ENCODE data around the gene TLK2.
"Not testable (repeated sequence)": the region's sequence is repeated elsewhere in the genome, so short reads cannot be mapped to it uniquely, and the experiment has no call there.

Gene TLK2

DNA sequence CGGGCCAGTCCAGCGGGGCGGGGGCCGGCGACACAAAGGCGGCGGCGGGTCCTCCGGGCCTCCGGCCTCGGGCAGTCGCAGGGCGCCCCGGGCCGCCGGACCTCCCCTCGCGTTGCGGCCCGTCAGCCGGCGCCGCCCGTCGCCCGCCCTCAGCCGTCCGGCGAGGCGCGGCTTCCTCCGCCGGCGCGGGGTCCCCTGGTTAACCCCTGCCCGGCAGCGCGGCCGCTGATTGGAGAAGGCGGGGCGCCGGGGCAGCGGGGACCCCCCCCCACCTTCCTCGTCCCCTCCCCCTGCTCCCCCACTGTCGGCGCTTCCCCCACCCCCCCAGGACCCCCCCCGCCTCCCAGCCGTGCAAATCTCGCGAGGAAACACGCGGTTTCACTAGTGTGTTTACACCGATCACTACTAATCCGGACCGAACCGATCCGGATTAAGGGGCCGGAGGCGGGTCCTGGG lies at the start of gene TLK2:
Gene TLK2 (plus strand): TSS at position 402 of the 456 bp plus-strand sequence. CDS start 2,301 bp downstream, outside the sequence.
- H3K27ac ChIP-seq = peak within 1 kb of the TSS; percentile 82
- TF ChIP-seq, protein P1, sequence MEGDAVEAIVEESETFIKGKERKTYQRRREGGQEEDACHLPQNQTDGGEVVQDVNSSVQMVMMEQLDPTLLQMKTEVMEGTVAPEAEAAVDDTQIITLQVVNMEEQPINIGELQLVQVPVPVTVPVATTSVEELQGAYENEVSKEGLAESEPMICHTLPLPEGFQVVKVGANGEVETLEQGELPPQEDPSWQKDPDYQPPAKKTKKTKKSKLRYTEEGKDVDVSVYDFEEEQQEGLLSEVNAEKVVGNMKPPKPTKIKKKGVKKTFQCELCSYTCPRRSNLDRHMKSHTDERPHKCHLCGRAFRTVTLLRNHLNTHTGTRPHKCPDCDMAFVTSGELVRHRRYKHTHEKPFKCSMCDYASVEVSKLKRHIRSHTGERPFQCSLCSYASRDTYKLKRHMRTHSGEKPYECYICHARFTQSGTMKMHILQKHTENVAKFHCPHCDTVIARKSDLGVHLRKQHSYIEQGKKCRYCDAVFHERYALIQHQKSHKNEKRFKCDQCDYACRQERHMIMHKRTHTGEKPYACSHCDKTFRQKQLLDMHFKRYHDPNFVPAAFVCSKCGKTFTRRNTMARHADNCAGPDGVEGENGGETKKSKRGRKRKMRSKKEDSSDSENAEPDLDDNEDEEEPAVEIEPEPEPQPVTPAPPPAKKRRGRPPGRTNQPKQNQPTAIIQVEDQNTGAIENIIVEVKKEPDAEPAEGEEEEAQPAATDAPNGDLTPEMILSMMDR (conservative IDR thresholded peaks at IDR 0.05) = no peak

DNA sequence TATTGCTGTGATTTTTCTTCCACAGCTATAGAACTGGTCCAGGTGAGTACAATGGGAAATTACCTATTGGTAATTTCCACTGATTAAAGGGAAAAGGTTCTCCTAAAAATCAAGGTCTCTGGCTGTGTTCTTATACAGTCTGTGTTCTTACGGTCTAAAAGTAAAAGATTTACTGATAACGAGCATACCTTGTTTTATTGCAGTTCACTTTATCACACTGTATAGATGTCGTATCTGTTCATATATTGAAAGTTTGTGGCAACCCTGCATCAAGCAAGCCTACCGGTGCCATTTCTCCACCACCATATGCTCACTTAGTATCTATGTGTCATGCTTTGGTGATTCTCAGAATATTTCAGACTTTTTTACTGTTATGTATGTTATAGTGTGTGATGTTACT lies 43.4 kb upstream of the TLK2 start:
- H3K27ac ChIP-seq = not testable (repeated sequence)

DNA sequence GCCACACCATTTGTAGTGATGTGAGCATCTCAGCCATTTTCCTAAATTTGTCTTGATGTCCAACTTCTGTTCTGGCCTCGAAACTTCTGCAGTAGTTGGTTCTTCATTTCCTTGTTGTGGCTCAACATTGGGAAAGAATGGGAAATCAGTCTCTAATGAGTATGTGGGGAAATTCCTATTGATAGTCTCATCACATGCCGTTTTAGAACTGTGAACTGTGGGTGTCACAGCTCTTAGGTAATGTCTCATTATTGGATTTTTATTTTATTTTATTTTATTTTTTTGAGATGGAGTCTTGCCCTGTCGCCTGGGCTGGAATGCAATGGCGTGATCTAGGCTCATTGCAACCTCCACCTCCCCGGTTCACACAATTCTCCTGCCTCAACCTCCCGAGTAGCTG lies 37.4 kb upstream of the TLK2 start:
- H3K27ac ChIP-seq = not testable (repeated sequence)

DNA sequence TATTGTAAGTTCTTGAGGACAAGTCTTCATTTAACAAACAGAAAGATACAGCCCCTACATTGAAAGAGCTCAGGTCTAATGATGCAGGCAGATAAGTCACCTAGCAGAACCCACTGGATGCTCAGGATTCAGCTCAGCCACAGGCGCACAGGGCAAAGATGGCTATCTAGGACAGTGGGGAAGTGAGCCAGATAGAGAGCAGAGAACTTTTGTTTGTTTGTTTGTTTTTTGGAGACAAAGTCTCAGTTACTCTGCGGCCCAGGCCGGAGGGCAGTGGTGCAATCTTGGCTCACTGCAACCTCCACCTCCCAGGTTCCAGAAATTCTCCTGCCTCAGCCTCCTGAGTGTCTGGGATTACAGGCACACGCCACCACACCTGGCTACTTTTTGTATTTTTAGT lies 34.6 kb upstream of the TLK2 start:
- TF ChIP-seq, protein P1 (conservative IDR thresholded peaks at IDR 0.05) = no peak

DNA sequence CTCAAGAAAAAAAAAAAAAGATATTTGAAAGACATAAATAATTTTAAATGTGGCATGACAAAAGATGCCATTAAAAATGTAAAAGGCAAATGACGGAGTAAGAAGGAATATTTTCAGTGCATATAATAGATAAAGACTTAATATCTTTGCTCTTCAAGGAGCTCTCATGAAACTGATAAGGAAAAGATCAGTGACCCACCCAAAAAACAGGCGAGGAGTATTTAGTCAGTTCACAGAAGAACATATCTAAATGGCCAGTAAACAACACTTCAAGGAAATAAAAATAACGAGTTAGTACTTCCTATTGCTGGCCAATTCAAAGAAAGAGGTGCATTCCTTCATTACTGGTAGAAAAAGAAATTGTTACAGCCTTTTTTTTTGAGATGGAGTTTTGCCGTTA lies 32.8 kb upstream of the TLK2 start:
- H3K27ac ChIP-seq = not testable (repeated sequence)

More for the DNA sequence above, 34.6 kb upstream of the TLK2 start:
- no peak overlapping the region for H3K27ac ChIP-seq

DNA sequence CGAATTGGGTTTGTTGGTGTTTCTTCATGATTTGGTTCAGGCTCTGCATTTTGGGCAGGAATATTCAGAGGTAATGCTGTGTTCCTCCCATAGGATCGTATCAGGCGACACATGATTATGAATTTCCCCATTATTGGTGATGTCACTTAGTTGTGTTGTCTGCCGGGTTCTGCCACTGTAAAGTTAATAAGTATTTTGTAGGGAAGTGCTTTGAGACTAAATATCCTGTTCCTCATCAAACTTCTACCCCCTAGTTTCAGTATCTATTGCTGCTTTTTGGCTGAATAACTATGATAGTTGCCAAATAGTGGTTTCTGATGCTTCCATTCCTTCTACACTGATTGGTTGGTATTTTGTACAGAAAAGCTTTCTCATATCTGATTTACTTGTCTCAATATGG lies 26.4 kb upstream of the TLK2 start:
- H3K27ac ChIP-seq = not testable (repeated sequence)

DNA sequence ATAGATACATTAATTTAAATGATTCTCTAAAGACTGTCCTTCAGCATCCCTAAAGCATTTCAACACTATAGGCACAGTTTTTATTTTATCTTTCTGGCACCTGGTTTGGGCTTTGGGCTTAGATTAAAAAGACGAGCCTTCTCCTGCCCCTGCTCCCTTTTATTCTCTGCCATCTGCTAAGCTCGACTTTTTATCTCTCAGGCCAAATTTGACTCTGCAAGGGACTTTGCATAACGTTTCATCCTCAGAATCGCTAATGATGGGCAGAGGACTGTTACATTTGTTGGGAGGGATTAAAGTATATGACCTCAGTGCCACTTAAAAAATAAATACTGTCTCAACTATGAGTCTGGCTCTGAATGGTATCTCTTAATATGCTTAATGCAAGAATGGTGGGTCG lies 25.6 kb upstream of the TLK2 start:
- H3K27ac ChIP-seq = not testable (repeated sequence)

DNA sequence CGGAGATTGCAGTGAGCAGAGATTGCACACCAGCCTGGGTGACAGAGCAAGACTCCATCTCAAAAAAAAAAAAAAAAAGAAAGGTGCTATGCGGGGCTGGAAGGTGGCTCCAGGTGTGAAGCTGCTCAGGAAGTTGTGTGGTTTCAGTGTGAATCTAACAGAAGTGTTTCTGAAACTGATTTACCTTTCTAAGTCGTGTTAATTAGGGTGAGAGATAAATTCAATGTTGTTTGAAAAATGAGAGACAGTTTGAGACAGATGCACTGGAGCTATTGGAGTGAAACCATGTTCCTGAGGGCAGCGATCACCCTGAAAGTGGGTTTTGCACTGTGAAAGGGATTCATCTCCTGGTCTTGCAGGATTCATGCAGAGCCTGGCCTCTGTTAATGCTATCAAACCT lies 25.0 kb upstream of the TLK2 start:
- H3K27ac ChIP-seq = not testable (repeated sequence)

DNA sequence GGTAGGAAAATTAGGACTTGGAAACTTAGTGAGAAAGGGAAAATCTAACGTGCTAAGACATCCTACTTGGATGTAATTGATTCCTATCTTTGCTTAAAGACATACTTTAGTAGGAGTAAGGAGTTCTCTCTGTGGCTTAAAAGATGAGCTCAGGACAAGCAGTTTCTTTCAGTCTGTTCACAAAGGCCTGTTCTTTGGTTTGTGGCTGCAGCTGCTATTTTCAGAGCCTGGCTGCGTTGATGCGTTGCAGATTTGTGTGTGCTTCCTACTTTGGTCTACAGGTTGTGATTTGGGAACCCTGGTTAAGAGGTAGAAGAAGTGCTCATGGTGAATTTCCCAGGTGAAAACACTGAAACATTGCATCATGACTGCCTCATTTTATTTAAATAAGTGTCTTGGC lies 24.5 kb upstream of the TLK2 start:
- not testable (repeated sequence) for H3K27ac ChIP-seq

DNA sequence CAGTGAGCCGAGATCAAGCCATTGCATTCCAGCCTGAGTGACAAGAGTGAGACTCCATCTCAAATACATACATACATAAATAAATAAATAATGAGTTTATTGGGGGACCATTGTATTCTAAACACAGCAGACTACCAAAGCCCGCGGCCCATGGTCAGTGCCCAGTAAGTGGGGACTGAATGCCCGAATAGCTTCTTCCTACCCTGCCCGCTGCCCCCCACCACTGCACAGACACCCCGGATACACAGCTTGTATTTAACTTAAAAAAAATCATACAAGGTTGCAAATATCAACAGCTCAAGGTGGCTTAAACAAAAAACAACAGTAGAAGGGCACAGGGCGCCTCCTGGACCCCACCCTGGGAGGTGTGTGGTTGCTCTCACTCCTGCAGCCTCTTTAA lies 22.6 kb upstream of the TLK2 start:
- H3K27ac ChIP-seq = no peak overlapping the region
- TF ChIP-seq, protein P1 (conservative IDR thresholded peaks at IDR 0.05) = no peak

DNA sequence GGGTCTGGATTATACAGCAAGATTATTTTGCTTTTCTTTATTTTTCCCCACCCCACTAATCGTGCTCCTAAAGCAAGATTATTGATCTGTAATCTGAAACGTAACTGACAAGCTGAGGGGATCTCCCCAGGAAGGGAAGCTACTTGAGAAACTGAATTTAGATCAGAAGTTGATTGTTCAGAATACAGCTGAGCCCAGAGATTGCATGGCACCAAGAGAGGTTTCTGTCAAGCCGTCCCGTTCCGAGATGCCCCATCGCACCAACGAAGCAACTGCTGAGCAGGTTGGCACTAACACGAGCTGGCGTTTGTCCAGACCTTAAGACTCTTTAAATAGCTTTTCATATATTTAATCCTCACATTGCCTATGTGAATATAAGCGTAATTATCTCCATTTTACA lies 20.1 kb upstream of the TLK2 start:
- not testable (repeated sequence) for H3K27ac ChIP-seq

DNA sequence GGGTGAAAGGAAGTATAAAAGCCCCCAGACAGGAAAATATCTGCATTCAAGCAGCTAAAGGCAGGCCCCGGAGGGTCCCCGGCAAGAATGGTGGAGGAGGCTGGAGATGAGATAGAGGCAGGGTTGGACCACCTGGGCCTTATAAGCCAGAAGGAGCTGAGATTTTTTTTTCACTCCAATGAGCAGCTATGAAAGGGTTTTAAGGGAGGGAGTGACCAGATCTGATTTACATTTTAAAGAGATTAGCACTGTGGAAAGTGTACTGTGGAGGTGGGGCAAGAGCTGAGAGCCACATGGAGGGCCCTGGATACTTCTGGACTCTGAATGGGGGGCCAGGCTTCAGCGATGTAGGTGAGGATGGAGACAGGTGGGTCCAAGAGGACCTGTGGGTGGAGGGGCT lies 14.2 kb upstream of the TLK2 start:
- H3K27ac ChIP-seq = not testable (repeated sequence)

DNA sequence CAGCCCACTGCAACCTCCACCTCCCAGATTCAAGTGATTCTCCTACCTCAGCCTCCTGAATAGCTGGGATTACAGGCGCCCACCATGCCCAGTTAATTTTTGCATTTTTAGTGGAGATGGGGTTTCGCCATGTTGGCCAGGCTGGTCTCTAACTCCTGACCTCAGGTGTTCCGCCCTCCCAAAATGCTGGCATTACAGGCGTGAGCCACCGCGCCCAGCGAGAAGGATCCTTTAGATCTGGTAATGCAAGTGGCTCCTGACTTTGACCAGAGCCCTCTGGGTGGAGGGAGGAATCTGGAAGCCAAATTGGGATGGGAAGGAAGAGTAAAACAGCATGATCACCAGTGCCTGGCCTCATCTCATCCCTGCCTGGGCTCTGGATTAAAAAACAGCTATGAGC lies 13.4 kb upstream of the TLK2 start:
- H3K27ac ChIP-seq = not testable (repeated sequence)

DNA sequence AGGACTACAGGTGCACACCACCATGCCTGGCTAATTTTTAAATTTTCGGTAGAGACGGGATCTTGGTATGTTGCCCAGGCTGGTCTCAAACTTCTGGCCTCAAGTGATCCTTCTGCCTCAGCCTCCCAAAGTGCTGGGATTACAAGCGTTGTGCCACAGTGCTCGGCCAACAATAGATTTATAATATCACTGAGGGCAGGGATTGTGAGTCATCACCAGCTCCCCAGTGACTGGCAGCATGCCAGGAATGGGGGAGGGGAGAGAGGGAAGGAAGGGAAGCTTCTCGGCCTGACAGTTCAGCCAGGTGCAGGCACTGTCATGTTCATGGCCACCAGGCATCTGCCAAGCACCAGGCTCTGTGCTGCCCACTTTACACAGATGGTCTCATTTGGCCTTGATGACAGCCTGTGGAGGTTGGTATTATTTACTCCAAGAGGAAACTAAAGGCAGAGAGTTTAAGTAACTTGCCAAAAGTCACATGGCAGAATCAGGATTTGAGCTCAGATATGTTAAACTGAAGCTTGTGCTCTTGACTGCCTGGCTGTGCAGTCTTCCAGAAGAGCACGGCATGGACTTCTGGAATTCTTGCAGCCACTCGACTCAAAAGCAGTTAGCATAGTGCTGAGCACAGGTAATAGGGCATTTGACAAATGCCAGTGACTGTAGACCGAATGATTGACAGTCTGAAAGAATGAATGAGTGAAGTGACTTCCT lies 7.8 kb upstream of the TLK2 start:
- not testable (repeated sequence) for H3K27ac ChIP-seq

DNA sequence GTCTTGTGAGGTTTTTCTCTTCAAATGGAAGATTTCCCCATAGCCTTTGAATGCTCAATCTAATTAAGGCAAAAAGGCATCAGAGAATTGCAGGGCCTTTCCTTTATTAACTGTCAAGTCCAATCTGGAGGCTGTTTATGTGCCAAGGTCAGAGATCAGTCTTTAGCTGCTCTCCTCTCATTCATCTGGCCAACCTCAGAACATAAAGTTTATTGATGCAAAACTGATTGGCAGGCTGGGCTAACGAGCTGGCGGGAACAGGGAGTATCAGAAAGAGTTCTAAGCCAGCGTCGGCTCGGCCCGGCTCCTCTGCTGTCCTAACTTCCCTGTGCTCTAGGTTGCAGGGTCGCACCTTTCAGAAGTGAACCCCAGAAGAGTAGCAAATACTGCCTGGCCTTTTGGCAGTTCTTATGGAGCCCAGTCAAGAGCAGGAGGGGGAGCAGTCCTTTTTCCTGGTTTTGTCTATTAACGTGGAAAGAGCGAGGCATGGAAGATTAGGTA lies 7.2 kb upstream of the TLK2 start:
- not testable (repeated sequence) for H3K27ac ChIP-seq

DNA sequence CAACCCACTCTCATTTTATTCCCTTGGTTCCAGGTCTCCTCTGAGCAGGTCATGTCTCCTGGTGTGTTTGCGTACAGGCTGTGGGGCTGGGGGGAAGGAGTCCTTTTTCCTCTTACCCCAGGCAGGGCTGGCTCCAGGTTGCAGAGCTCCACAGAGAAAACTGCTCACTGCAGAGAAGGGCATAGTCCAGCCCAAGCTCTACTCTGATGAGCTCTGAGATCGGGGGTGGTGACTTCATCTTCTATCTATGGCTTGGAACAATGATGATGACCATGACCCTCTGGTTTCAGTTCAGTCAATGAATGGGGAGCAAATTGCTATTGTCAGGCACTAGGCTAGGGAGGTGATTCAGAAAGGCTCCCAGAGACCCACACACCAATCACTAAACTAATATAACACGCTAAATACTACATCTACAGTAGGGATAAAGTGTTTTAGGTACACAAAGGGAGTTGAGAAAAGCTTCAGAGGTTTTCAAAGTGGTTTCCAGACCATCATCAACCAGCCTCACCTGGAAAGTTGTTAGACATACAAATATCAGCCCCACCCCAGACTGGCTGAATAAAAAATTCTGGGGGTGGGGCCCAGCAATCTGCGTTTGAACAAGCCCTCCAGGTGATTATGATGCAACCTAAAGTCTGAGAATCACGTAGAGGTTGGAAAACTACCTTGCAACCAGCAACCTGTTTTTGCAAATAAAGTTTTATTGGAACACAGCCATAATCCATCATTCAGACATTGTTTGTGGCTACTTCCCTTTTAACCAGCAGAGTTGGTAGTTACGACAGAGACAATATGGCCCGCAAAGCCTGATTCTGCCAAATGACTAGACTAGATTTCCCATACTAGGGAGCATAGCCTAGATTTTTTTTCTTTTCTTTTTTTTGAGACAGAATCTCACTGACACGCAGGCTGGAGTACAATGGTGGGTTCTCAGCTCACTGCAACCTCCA lies 5.3 kb upstream of the TLK2 start:
- H3K27ac ChIP-seq = not testable (repeated sequence)

DNA sequence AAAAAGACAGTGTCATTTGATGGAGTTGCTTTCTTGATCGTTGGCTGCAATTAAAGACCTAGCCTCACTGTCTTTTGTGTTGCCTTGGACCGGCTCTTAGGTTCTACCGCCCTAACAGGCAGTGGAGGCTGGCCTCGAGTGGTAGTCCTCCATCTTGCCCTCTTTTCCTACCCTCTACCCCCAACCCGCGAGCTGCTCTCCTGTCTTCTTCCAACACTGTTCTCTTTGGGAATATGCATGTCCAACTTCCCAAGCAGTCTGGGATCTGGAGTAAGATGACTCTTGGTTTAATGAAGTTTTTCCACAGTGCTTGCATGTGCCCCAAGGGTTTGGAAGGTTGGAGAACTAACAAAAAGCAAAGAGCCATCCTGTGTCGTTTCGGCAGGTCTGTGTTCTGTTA lies 1.5 kb upstream of the TLK2 start:
- H3K27ac ChIP-seq = peak overlapping the region; percentile 82; the same call in 1 of the 2 replicates

Data from VCaP (cell line).